Right cardiac atrium (tissue), 5 donors: ENCODE data around the gene NUF2. TPM values are rescaled to one million over a fixed set of nuclear protein-coding genes. Genes with fewer than 3 reads are reported as not detected.

ENCODE experiments used
- ATAC-seq, 2 donors: fragments of 200-7000 bp; cut with Tn5 transposase; one replicate each; pipeline versions ENCODE4 v1.8.0 to v1.9.1; 2020; ENCODE audit warnings: moderate library complexity in 2 of 2, mild to moderate bottlenecking in 1 of 2
- DNase-seq, 3 donors: peaks; one replicate each; pipeline ENCODE4 v3.0.0-alpha.2; 2020
- H3K27ac ChIP-seq: one replicate; pipeline ENCODE4 v1.5.1; 2013; ENCODE audit warnings: mild to moderate bottlenecking, low read length, control low read depth, moderate library complexity
- H3K27me3 ChIP-seq: one replicate; pipeline ENCODE4 v1.6.1; 2013; ENCODE audit not compliant: control insufficient read depth, insufficient read depth
- H3K4me1 ChIP-seq: one replicate; pipeline ENCODE4 v1.6.1; 2013; ENCODE audit warnings: low read length; ENCODE audit not compliant: control insufficient read depth, insufficient read depth
- H3K4me3 ChIP-seq: one replicate; pipeline ENCODE4 v1.5.1; 2013; ENCODE audit warnings: low read length, control low read depth
- H3K9me3 ChIP-seq: one replicate; pipeline ENCODE4 v1.6.1; 2013; ENCODE audit warnings: low read length; ENCODE audit not compliant: control insufficient read depth
- WGBS: extraction: QIAGEN DNeasy Blood & Tissue Kit; methylation state at CpG from one replicate; pipeline ENCODE4 v1.1.7; 2013; 5-methylcytosine and 5-hydroxymethylcytosine counted together
- intact Hi-C, 4 donors: fragments of 100-400 bp; cut with DNase I; formaldehyde crosslinking; loops; one replicate each; pipeline versions ENCODE4 v1.11.0 to v1.14.0; 2022 to 2023
- polyA plus RNA-seq: library from polyadenylated mRNA; stranded (reverse); fragments of 200-250 nt; gene quantifications from one replicate; pipeline ENCODE4 v1.2.3, GENCODE V29; 2013
- total RNA-seq, 4 donors: library from RNA; stranded (reverse); fragmentation: NEBNext Ultra II Directional; extraction: Animal tissue kit (Norgen Biotek cat#: 25700); gene quantifications; one replicate each; pipeline ENCODE4 v1.2.1, GENCODE V29; 2021
- donor health status: healthy with polysubstance abuse.
- donor health status: DM: no; HTN: yes; CAD: no.
- donor health status: DM: no; HTN: no; CAD: no.
- donor health status: DM: no; HTN: yes; CAD: no; lungs with severe emphysema.
- donor health status: DM: yes; HTN: yes; CAD: no.

Gene NUF2
- total and polyA plus RNA-seq, 5 donors: 0.23 to 0.74 (median 0.64) TPM; not detected in 1

GRCh38 chr1:163372576-163372975 lies 50.8 kb downstream of the NUF2 start:
- intact Hi-C loops: no loop called here
- Histone ChIP-seq H3K9me3 (no peaks in the 10 kb centered on the region), H3K4me3 (no peak overlapping the region), H3K27me3 (no peaks in the 10 kb centered on the region), H3K27ac (no peak overlapping the region), H3K4me1 (no peaks in the 10 kb centered on the region)
- WGBS: 48% methylated on average over 1 of the region's 1 CpG
- ATAC-seq: no peak
- no peak for DNase-seq

GRCh38 chr1:163378554-163378953 lies 56.8 kb downstream of the NUF2 start:
- ATAC-seq (no peak), DNase-seq (no peak)
- WGBS: 79% methylated on average over 2 of the region's 2 CpGs
- no peaks in the 10 kb centered on the region for H3K9me3 ChIP-seq
- H3K27ac ChIP-seq: no peak overlapping the region
- H3K4me1 ChIP-seq: no peaks in the 10 kb centered on the region
- no peaks in the 10 kb centered on the region for H3K27me3 ChIP-seq
- intact Hi-C loops: no loop called here
- no peak overlapping the region for H3K4me3 ChIP-seq

DNA sequence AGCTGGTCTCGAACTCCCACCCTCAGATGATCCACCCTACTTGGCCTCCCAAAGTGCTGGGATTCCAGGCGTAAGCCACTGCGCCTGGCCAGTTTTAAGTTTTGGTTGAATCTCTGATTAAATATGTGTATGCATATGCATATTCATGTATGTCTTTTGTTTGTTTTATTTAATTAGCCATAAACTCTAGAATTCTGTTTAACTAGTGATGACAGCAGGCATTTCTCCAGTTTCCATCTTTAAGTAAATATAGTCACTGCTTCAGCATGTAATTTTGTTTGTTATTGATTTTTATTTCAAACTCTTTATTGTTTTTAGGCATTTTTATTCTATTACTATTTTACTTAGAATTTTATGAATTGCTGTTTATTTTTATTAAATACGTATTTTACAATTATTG lies 58.0 kb downstream of the NUF2 start:
- 92% methylated on average over 4 of the region's 4 CpGs for WGBS
- no peak for ATAC-seq
- intact Hi-C loops: no loop called here

GRCh38 chr1:163381487-163382184 lies 59.9 kb downstream of the NUF2 start:
- ATAC-seq: no peak
- H3K9me3 ChIP-seq: no peaks in the 10 kb centered on the region
- DNase-seq: no peak
- WGBS: 19% methylated on average over 2 of the region's 2 CpGs
- intact Hi-C loops: no loop called here
- H3K27ac ChIP-seq: no peak overlapping the region
- H3K4me3 ChIP-seq: no peak overlapping the region
- H3K4me1 ChIP-seq: no peaks in the 10 kb centered on the region
- no peaks in the 10 kb centered on the region for H3K27me3 ChIP-seq

More for the DNA sequence above, 58.0 kb downstream of the NUF2 start:
- Histone ChIP-seq H3K27me3 (no peaks in the 10 kb centered on the region), H3K4me1 (no peaks in the 10 kb centered on the region), H3K4me3 (no peak overlapping the region), H3K9me3 (no peaks in the 10 kb centered on the region), H3K27ac (no peak overlapping the region)
- no peak for DNase-seq

DNA sequence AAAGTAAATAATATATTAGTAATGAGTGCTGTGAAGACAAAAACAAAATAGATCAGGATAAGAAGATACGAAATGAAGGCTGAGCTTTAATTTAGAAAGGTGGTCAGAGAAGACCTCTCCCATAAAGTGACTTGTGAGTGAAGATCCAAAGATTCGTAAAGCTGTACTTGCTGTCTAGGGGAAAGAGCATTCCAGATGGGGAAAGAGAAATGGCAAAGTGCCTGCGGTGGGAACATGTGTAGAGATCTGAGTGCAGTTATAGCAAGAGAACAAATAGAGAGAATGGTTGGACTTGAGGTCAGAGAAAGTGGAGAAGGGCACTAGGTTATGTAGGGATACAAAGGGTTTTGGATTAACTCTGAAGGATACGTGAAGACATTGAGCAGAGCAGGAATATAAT lies 60.6 kb downstream of the NUF2 start:
- no peak for ATAC-seq
- intact Hi-C loops: no loop called here
- WGBS: 74% methylated on average over 4 of the region's 4 CpGs
- H3K27me3 ChIP-seq: no peaks in the 10 kb centered on the region
- H3K4me1 ChIP-seq: no peaks in the 10 kb centered on the region
- H3K4me3 ChIP-seq: no peak overlapping the region
- no peak for DNase-seq
- H3K27ac ChIP-seq: no peak overlapping the region
- H3K9me3 ChIP-seq: no peaks in the 10 kb centered on the region

DNA sequence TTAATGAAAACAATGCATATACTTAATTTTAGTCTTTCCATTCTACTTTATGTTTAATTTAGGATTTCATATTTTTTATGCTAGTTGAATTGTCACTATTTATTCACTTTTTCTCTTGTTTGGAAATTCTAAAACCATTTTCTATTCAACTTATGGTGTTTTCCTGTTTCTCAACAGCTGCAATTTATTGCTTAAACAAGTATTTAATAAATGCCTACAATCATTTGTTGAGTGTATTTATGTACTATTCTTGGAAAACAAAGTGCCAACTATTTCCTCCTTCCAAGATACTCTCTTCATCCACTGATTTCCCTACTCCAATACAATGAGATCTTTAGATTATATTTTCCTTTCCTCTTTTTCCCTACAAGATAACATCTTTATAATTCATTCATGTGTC lies 65.4 kb downstream of the NUF2 start:
- Histone ChIP-seq H3K9me3 (no peaks in the 10 kb centered on the region), H3K27ac (no peak overlapping the region), H3K4me3 (no peak overlapping the region), H3K4me1 (no peaks in the 10 kb centered on the region), H3K27me3 (no peaks in the 10 kb centered on the region)
- intact Hi-C loops: no loop called here
- ATAC-seq (no peak), DNase-seq (no peak)

DNA sequence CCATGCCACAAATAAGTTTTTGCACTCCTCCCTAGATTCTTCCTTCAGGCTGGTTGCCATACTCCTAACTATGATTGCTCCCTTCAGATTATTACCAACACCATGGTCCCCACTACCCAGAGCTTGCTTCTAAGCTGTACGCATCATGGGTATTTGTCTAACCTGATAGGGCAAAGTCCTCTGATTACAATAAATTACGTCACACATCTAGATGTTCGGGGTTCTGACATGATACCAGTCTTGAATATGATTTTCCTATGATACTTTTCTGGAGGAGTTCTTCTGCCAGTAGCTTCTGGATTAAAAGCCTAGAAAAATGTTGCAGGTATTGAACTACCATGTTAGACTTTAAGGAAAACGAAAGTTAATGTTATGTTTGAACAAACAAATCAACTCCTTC lies 67.2 kb downstream of the NUF2 start:
- H3K9me3 ChIP-seq: no peaks in the 10 kb centered on the region
- intact Hi-C loops: no loop called here

GRCh38 chr1:163395790-163396189 lies 74.0 kb downstream of the NUF2 start:
- Histone ChIP-seq H3K4me1 (no peaks in the 10 kb centered on the region), H3K27me3 (no peaks in the 10 kb centered on the region), H3K4me3 (no peak overlapping the region), H3K9me3 (no peaks in the 10 kb centered on the region), H3K27ac (no peak overlapping the region)
- intact Hi-C loops: no loop called here
- DNase-seq: no peak
- ATAC-seq: no peak

More for the DNA sequence above, 67.2 kb downstream of the NUF2 start:
- Histone ChIP-seq H3K4me3 (no peak overlapping the region), H3K4me1 (no peaks in the 10 kb centered on the region), H3K27me3 (no peaks in the 10 kb centered on the region), H3K27ac (no peak overlapping the region)
- ATAC-seq (no peak), DNase-seq (no peak)
- 86% methylated on average over 4 of the region's 4 CpGs for WGBS

DNA sequence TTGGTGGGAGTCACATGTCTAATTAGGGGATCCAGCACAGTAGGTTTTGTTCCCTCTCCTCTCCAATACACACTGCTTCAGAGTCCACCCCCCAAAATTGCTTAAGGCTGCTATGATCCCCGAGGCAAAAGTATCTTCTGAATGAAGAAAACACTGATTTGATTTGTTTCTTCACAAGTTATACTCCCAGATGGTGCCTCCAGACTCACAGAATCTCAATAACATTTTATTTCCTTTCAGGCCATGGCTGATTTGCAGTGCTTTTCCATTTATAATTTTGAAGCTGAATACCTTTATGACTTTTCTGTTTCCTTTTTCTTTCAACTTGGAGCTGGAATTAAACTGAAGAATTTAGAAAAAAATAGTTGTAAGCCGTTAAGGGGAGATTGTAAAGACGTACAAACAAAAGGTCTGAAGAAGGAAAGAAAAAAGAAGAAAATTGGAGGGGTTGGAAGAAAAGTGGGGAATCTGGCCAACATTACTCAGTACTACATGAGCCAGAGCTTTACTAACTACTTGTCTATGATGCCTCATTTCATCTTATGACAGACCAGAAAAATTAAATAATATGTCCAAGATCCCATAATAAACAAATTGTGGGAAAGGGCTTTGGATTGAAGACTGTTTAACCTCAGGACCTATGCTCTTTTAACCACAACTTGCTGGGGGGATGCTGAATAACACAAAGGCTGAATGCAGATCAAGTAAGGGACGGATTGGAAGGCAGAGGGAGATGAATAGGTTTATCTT lies 75.9 kb downstream of the NUF2 start:
- no peaks in the 10 kb centered on the region for H3K9me3 ChIP-seq
- no peaks in the 10 kb centered on the region for H3K4me1 ChIP-seq
- H3K27me3 ChIP-seq: no peaks in the 10 kb centered on the region
- DNase-seq: no peak
- WGBS: 61% methylated on average over 4 of the region's 4 CpGs
- intact Hi-C loops: no loop called here
- ATAC-seq: no peak
- H3K27ac ChIP-seq: no peak overlapping the region
- H3K4me3 ChIP-seq: no peak overlapping the region

GRCh38 chr1:163399001-163399400 lies 77.2 kb downstream of the NUF2 start:
- no peaks in the 10 kb centered on the region for H3K4me1 ChIP-seq
- DNase-seq (no peak), ATAC-seq (no peak)
- H3K4me3 ChIP-seq: no peak overlapping the region
- WGBS: 86% methylated on average over 5 of the region's 5 CpGs
- H3K9me3 ChIP-seq: no peaks in the 10 kb centered on the region
- no peak overlapping the region for H3K27ac ChIP-seq
- intact Hi-C loops: no loop called here
- no peaks in the 10 kb centered on the region for H3K27me3 ChIP-seq

DNA sequence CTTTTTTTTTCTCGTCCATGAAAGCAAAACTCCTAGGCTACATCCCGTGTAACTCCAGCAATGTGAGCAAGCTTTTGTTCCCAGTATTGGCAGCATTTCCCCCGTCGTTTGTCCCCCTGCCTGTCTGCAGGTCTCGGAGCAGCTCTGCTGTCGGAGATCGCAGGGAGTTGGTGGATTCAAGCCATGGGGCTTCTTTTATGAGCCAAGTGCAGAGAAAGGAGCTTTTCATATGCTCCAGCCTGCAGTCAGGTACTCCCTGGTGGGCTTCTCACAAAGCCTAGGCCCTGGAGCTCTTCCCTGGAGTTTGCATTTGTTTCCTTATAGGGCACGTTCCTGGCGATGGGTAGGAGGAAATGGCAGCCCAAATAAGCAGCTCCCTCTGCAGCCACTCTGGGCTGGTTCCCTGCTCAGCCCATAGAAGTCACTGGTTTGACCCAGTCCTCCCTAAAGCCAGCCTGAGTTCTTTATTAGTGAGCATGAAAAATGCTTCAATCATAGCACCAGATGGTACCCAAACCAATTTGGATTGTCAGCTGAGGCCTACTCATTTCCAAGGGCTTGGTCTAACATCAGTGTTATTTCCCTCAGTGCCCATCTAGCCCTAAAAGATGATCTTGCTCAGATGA lies 78.3 kb downstream of the NUF2 start:
- intact Hi-C loops: no loop called here
- DNase-seq (peak in 1 of 3 donors; percentile 40), ATAC-seq (no peak)
- Histone ChIP-seq H3K4me1 (no peaks in the 10 kb centered on the region), H3K27ac (no peak overlapping the region), H3K27me3 (no peaks in the 10 kb centered on the region), H3K4me3 (no peak overlapping the region), H3K9me3 (no peaks in the 10 kb centered on the region)
- 49% methylated on average over 9 of the region's 9 CpGs for WGBS
